Midbrain (tissue), 1 donor: ENCODE measurements around the gene NCOA1.
A peak's percentile ranks its signal among the peaks of the same experiment; 100 is the strongest.
"Not testable (repeated sequence)": the region's sequence is repeated elsewhere in the genome, so short reads cannot be mapped to it uniquely, and the experiment has no call there.

Experiments
- DNase-seq: peaks from one replicate; lab custom pipeline; 2025; lab: John Stamatoyannopoulos, UW

The NCOA1 gene

DNA sequence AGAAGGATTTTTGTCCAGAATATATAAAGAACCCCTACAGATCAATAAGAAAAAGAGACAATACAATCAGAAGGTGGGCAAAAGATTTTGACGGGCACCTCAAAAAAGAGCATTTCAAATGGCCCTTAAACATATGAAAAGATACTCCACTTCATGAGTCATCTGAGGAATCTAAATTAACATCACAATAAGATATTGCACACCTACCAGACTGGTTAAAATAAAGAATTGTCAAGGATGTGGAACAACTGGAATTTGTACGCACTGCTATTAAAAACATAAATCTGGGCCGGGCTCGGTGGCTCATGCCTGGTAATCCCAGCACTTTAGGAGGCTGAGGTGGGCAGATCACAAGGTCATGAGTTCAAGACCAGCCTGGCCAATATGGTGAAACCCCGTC lies 17.0 kb upstream of the NCOA1 start:
- no peak for DNase-seq

DNA sequence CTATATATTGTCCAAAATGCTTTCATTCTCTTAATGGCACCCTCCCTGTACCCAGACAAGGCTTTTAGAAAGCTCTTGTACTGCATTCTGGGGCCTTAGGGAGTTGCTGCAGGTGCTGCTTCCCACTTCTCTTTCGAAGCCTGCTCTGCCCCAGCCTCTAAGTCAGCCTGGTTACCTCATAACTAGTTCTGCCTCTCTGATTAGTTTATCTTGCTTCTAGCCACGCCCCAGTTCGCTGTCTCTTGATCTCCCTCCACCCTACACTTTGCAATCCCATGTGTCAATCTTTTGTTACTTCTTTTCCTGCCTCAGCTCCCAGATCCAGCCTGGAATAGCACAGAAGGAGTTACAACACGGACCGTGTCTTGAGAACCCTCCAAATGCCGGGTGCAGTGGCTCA lies 13.8 kb upstream of the NCOA1 start:
- no peak for DNase-seq

DNA sequence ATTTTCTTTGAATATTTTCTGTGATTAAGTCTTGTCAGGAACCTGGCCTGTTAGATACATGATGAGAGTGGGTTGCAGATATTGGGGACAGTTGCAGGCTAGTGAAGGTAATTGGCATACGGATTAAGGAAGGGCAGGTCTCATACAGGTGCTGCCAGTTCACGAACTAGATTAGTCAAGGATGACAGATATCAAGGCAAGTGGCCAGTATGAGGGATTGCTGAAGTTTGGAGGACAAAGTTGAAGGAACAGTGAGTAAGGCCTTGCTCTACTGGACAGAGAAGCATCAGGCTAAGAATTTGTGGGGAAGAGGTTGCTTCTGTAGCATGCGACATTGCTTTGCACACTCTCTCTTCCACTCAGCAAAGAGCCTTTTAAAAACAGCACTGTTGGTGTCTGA lies 12.8 kb upstream of the NCOA1 start:
- no peak for DNase-seq

DNA sequence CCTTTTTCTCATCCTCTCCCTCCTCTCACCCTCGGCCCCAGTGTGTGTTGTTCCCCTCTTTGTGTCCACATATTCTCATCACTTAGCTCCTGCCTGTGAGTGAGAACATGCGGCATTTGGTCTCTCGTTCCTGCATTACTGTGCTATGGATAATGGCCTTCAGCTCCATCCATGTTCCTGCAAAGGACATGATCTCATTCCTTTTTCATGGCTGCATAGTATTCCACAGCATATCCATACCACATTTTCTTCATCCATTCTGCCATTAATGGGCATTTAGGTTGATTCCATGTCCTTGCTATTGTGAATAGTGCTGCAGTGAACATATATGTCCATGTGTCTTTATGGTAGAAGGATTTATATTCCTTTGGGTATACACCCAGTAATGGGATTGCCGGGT lies 10.8 kb upstream of the NCOA1 start:
- DNase-seq = no peak

DNA sequence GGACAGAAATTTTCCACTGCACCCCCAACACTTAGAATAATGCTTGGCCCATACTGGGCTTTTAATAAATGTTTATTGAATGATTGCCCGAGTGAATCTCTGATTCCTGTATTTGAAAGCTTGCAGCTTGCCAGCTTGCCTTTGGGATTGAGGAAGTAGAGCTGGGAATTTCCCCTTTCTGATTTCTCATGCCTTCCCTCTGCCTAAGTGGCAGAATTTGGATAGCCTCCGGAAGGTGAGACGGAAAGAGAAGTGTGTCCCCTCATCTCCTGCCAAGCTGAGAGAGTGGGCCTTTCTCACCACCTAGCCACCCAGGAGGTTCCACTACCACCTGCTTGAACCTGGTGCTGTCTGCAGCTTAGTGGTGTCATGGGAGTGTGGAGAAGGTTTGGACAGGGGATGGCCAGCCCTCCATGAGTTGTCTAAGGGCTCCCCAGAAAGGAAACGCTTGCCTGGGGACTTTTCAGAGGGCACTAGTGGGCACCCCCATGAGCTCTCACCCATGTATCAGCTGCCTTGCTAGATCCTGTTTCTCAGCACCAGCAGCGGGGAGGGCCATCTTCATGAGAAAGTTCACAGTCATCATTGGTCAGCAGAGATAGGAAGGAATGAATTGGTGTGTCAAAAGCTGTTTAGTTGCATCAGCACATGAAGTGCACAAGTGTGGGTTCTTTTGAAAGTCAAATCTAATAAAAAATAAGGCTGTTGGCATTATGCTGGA lies 8.6 kb upstream of the NCOA1 start:
- DNase-seq = no peak

DNA sequence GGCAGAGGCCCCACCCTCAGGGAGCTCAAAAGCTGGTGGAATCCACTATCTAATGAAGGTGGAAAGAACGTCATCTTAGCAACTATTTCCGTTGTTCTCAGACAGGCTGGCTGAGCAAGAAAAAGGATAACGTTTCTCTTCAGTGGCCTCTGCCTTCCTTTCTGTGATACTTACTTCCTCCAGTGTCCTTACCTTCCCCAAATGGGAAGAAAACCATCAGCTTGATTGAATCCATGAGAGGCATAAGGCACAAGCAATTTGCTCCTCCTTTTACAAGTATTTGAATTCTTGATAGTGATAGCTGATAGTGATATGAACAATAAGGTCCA lies 8.1 kb upstream of the NCOA1 start:
- DNase-seq = no peak

DNA sequence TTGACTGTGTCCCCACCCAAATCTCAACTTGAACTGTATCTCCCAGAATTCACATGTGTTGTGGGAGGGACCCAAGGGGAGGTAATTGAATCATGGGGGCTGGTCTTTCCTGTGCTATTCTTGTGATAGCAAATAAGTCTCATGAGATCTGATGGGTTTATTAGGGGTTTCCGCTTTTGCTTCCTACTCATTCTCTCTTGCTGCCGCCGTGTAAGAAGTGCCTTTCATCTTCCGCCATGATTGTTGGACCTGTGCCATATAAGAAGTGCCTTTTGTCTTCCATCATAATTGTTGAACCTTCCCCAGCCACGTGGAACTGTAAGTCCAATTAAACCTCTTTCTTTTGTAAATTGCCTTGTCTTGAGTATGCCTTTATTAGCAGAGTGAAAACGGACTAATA lies 6.4 kb upstream of the NCOA1 start:
- DNase-seq = not testable (repeated sequence)

DNA sequence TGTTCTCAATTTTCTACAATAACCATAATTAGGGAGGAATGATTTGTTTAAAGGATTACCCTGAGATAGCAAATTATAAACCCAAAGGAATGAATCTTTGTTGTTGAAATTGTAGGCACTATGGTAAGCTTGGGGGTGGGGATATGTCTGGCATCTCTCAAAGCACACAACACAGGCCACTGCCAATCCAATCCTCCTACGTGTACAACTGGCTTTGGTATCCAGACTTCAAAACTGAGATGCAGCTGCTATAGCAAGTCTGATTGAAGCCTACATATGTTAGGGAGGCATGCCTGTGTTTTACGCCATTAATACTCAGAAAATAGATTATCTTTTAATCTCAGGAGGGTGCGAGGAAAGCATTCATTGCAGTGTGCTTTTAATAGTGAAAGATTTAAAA lies 5.9 kb upstream of the NCOA1 start:
- no peak for DNase-seq

DNA sequence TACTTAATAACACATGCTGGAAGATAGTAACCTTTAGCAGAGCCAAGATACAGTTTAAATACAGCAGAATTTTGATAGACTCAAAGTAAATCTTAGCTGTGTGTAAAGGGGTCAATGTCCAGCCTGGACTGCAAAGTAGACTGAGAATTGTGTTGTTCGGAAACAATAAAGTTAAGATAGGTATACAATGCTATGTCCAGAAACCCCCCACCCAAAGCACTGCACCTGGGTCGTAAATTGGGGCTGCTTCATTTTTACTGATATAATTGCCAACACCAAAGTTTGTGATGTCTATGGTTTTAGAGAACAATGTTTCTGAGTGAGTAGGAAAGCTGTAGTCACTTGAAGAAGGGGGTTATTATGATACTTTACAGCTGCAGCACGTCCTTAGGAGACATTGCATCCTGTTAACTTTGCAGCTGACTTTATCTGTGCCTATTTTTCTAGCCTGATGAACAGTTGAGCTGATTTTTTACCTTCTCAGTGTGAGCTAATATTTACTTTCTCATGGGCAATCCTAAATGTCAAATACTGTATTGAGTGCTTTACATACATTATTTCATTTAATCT lies 4.3 kb upstream of the NCOA1 start:
- DNase-seq = no peak

DNA sequence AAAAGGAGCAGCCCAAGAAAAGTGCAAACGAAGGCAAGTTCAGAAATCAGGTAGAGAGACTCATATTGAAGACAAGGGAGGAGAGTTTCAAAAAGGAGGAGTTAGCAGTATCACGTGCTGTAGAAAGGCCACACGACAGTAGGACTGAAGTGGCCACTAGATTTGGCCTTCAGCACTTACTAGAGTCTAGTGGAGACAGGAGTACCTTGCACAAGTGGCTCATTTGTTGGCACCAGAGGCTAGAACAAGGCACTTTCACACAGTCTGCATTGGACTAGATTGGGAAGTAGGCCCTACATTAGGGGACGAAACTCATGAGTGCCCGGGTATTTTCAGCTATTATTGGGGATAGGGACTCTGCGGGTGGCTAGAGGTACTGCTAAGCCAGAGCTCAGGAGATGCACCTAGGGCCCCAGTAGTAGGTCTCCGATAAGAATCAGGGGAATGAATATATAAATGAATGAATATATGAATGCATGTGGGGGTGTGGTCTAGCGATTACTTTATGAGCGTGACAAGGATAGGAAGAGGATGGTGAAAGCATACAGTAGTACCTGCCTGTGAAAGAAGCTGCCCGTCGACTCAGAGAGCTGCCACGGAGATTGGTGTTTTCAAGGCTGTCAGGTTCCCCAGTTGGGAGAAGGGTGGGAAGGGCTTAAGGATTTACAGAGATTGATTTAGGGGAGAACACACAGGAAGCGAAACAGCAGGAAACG lies 1.4 kb upstream of the NCOA1 start:
- no peak for DNase-seq

DNA sequence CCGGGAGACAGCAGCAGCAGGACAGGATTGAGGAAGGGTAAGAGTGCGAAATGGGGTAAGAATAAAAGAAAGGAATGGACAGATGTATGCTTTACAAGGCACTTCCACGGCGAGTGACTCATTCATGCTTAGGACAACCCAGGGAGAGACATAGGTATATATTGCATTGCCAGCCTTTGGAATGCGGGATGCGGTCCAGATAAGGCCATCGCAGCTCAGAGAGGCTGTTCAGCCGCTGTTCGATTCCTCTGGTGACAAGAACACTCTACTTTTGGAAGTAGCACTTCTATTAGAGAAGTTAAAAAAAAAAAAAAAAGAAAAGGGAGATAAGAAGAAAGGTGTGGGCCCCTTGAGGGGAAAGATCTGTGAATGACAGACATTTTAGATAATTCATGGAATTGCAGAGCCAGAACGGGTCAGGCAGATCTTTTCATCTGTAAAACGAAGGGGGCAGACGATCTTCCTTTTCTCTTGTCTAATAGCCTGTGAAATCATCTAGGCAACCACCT lies 819 bp upstream of the NCOA1 start:
- no peak for DNase-seq

DNA sequence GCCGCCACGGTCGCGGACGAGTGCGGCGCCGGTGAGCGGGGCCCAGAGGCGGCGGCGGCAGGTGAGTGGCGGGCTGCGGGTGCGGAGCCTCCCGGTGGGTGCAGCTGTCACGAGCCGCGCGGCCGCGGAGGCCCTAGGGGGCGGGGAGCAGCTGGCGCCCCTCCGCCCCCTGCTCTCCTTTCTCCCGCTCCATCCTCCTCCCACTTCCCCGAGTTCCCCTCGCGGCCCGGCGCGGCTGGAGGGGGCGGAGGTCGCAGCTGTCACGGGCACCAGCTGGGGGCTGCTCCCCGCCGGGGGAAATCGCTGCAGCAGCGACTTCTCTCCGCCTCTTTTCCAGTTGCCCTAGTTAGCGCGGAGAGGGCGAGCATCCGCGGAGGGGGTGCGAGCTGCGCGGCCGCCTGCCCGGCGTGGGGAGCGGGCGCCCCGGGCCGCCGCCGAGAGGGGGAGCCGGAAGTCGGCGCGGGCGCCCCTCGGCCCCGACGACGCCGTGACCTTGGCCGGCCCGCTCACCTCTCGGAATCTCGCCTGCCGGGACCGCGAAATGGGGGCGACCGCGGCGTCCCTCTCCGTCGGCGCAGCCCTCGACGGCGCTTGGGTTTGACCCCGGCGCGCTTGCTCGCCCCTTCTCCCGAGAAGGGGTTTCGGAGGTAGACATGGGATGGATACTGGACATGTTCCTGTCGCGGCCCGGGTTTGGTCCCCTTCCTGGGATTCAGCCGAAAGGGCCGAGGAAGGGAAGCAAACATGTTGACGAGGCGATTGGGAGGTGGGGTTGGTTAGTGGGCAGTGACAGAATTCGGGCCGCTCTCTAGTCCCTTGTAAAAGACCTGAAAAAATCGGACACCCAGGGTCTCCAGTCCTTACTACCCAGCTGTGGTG lies 727 bp downstream of the NCOA1 start:
- DNase-seq = peak; percentile 55

DNA sequence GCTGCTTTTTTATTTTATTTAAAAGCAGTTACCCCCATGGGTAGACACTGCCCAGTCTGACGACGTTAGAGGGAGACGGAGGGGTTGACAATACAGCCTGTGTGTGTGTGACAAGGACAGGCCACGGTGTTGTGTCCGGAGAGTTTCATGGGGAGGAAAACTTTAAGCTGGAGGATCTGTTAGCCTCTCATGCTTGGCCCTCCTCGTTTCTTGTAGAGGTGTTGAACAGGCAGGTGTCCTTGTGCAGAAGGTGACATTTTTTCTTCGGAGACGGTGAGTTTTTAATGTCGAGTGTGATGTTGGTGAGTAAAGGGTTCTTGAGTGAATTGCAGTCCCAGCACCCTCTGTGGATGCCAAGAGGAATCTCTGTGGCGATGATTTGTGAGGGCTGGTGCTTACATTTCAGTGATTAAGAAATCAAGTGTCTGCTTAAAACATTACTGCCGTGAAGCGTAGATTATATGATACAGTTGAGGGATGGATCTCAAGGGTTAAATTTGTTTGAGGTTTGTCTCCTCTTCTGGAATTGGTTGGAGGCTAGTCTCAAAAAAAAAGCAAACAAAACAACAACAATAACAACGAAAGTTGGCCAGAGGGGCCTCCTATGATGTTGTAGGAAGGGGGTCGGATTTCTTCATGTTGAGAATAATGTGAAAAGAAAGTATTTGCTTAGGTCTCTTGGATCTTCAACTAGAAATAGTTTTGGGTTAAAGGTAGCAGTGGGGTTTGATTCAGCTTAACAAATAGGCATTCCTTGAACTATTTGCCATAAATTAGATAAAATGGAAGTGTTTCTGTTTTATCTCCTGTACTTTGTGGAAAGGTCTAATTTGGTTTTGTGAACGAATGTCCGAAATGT lies 1.6 kb downstream of the NCOA1 start:
- DNase-seq = peak; percentile 54

DNA sequence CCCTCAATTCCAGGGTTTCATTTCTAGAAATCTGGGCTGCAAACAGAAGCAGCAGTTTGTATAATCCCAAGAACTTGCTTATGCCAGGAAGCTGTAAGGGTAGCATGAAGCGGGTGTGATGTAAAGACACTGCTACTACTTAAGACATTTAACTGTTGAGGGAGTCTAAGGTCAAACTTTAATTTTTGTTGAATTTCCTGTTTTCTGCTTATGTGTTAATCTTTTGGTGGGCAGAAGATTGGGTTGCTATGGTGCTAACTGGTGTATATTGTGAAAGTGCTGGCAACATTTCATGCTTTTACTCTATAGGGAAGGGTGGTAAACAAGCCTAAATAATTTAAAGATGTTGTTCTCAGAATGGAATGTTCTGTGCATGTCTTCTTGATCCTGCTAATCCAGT lies 2.7 kb downstream of the NCOA1 start:
- DNase-seq = no peak

DNA sequence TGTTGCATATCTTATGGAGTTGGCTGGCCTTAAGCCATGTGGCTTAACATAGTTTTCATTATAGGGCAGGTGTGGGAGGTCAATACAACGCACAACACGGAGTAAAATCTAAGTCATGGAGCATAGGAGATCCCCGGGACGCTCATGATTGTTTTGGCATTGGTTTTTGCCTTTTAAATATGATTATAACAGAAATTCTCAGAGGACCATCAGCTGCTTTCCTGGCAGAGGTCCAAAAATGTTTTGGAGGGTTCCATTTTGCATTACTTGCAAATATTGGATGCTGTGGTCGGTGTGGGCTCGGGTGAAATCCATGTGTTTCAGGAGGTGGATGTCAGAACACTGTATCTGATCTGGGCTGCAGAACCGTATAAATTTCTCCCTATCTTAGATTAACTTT lies 3.4 kb downstream of the NCOA1 start:
- no peak for DNase-seq

DNA sequence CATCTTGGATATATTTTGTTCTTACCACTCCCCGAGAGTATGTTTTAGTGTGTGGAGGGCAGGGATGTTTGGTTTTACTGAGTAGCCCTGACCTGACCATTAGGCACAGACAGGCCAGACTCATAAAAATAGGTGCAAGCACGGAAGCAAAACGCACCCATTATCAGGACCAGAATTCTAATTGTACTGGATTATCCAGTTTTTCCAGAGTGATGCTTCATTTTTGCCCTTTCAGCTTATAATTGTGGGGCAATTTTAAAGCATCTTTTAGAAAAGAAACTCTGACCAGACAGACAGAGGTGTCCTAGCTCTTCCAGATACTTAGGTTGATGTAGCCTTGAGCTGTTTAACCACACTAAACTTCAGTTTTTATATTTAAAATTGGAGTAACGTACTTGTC lies 4.4 kb downstream of the NCOA1 start:
- DNase-seq = no peak

DNA sequence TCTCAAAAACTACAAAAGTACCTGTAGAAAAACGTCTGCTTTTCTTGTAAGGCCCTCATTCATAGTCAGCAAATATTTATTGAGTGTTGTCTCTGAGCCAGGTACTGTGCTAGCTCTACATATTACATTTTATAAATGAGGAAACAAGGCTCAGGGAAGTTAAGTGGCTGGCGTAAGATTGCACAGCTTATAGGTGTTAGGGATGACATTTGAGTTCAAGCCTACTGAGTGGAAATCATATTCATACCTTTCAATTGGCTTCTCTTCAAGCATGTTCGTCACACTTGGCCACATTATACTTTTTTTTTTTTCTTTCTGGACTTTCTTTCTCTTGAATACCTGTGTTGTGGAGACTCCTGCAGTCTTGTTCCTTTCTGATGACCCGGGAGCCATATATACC lies 5.9 kb downstream of the NCOA1 start:
- DNase-seq = no peak

DNA sequence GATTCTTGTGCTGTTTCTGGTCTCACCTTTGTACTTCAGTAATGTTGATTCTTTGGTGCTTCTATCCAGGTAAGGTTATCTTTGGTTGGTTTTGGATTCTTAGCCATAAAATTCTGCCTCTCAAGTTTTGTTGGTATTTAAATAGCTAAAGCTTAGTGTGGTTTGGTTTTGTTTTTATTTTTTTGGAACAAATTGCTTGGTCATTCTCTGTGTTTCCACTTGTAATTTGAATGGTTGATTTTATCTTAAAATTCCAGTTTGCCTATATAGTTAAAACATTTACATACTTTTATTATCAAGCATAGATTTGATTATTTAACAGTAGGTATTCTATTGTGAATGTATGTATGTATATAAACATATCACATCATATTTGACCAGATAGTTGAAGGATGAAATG lies 6.6 kb downstream of the NCOA1 start:
- DNase-seq = no peak

DNA sequence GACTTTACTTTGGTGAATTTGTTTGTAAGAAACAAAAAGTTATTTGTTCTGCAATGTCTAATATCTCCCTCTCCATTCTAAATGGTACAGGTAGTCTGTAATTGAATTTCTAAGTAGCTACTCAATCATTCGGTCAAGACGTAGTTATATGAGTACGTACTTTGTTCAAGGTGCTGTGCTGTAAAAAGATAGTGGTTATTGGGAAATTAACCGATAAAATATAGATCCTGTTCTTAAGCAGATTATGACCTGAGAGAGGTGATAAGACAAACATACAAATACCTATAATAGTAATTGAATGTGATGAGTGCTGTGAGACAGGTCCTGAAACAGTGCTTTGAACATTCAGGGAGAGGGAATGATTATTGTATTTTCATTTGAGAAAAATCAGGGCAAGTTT lies 7.1 kb downstream of the NCOA1 start:
- DNase-seq = no peak

DNA sequence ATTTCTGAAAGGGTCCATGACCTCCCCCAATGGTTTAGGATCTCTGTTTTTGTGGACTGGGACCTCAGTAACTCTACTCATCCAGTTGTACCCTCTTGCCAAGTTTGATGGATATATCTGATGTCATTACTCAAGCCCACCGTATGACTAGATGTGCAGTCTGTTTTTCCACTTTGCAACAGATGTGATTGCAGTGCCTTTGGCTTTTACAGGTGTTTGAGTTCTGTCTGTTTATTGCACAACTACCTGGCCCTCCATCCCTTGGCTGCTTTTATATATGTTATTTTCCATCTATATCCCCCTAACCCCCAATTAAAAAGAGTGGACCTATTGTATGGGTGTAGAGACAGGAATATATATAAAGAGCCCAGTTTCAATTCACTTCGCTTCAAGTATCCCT lies 10.8 kb downstream of the NCOA1 start:
- DNase-seq = no peak

DNA sequence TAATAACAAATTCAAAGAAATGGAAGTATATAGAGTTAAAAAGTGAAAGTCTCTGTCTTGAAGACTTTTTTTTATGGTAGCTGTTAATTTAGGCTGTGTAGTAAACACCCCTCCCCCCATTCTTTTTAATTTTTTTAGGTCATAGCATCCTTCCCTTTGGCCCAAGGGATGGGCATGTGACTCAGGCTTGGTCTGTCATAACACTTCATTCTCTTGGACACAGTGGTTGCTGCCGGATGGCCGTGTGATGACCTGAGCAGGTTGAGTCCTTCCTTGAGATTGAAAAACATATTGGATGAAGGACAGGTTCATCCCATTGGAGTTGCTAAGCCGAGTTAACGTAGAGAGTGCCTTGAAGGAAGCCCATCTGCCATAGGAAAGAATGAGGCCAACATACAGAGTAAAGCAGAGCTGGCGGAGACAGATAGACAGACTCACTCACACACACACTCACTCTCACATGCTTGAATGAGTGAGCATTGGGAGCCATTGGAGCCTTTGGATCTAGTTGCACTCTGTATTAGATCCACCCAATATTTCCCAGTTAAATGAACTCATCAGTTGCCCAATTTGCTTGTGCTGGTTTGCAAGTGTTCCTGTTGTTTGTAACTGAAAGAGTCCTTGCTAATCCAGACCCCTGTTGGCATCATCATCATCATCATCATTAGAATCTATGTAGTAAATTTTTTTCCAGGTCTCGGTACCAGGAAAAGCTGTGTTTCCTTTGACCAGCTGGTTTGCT lies 14.7 kb downstream of the NCOA1 start:
- DNase-seq = no peak
